Measurements from ENCODE around the gene MAP4K3.
A peak's percentile ranks its signal among the peaks of the same experiment; 100 is the strongest.

Gene MAP4K3

GRCh38 chr2:39416140-39416539 lies 20.9 kb downstream of the MAP4K3 start:
- peaks cover 0 to 92% (median 34%) of the 10 kb centered on the region in 4 donors for H3K4me1 ChIP-seq
- H3K9me3 ChIP-seq, result no peaks in the 10 kb centered on the region
- intact Hi-C loops (cut with DNase I; ENCODE audit: low total_unique reads), result no loop called here
- peak overlapping the region in 1 of 2 donors; percentile 27 for H3K27ac ChIP-seq
- H3K4me3 ChIP-seq, result no peak overlapping the region
- no peak for TF ChIP-seq CTCF (IDR thresholded peaks at IDR 0.05)
- H3K36me3 ChIP-seq, result no peaks in the 10 kb centered on the region
- H3K27me3 ChIP-seq, result no peaks in the 10 kb centered on the region
- DNase-seq, result no peak

GRCh38 chr2:39413063-39413737 lies 23.9 kb downstream of the MAP4K3 start:
- peak overlapping the region in 1 of 2 donors; percentile 29 for H3K27ac ChIP-seq
- H3K4me3 ChIP-seq, result no peak overlapping the region
- no peaks in the 10 kb centered on the region for H3K9me3 ChIP-seq
- intact Hi-C loops (cut with DNase I; ENCODE audit: low total_unique reads), result no loop called here
- peaks cover 0 to 98% (median 43%) of the 10 kb centered on the region in 4 donors for H3K4me1 ChIP-seq
- no peak for TF ChIP-seq CTCF (IDR thresholded peaks at IDR 0.05)
- no peaks in the 10 kb centered on the region for H3K36me3 ChIP-seq
- no peaks in the 10 kb centered on the region for H3K27me3 ChIP-seq
- no peak for DNase-seq

GRCh38 chr2:39411181-39411944 lies 25.7 kb downstream of the MAP4K3 start:
- TF ChIP-seq CTCF (IDR thresholded peaks at IDR 0.05), result no peak
- H3K27ac ChIP-seq, result peak overlapping the region; percentile 5 to 46
- no peaks in the 10 kb centered on the region for H3K36me3 ChIP-seq
- no peaks in the 10 kb centered on the region for H3K9me3 ChIP-seq
- no peak for DNase-seq
- intact Hi-C loops (cut with DNase I; ENCODE audit: low total_unique reads), result no loop called here
- H3K27me3 ChIP-seq, result no peaks in the 10 kb centered on the region
- no peak overlapping the region for H3K4me3 ChIP-seq
- H3K4me1 ChIP-seq, result peaks cover 0 to 98% (median 47%) of the 10 kb centered on the region in 4 donors

- Histone ChIP-seq H3K4me3 (no peak overlapping the region), H3K4me1 (peaks cover 0 to 100% (median 49%) of the 10 kb centered on the region in 4 donors)
These were observed 27.2 kb downstream of the MAP4K3 start for GRCh38 chr2:39409697-39410389.

More at GRCh38 chr2:39409697-39410389, 27.2 kb downstream of the MAP4K3 start:
- Histone ChIP-seq H3K27me3 (no peaks in the 10 kb centered on the region), H3K36me3 (no peaks in the 10 kb centered on the region), H3K9me3 (no peaks in the 10 kb centered on the region), H3K27ac (no peak overlapping the region)
- no peak for DNase-seq
- no peak for TF ChIP-seq CTCF (IDR thresholded peaks at IDR 0.05)
- intact Hi-C loops (cut with DNase I; ENCODE audit: low total_unique reads), result no loop called here
